Thyroid gland (tissue), 4 donors: ENCODE measurements around the gene DCXR. TPM values are rescaled to one million over a fixed set of nuclear protein-coding genes. Genes with fewer than 3 reads are reported as not detected.
A peak's percentile ranks its signal among the peaks of the same experiment; 100 is the strongest.

Source experiments
- DNase-seq, 2 donors: peaks; one replicate each; pipeline ENCODE4 v3.0.0-alpha.2; 2019
- H3K27ac ChIP-seq, 3 donors: fragments of 200-600 bp; sonication (generic); 1 replicate in 2 of 3; 2 replicates in 1 of 3; pipeline ENCODE4 v1.5.1; 2016 to 2019; ENCODE audit warnings: mild to moderate bottlenecking in 1 of 3, moderate library complexity in 1 of 3
- H3K27me3 ChIP-seq: fragments of 200-600 bp; sonication (generic); one replicate; pipeline ENCODE4 v1.5.1; 2019
- H3K36me3 ChIP-seq, 2 donors: fragments of 200-600 bp; sonication (generic); one replicate each; pipeline ENCODE4 v1.5.1; 2016 to 2019
- H3K4me1 ChIP-seq, 2 donors: fragments of 200-600 bp; sonication (generic); one replicate each; pipeline ENCODE4 v1.5.1; 2017 to 2019
- H3K4me3 ChIP-seq, 3 donors: fragments of 200-600 bp; sonication (generic); replicated peaks in 1 of 3; 1 replicate in 2 of 3; 2 replicates in 1 of 3; pipeline ENCODE4 v1.5.1; 2016; ENCODE audit warnings: mild to moderate bottlenecking in 1 of 3
- H3K9me3 ChIP-seq: fragments of 200-600 bp; sonication (generic); one replicate; pipeline ENCODE4 v1.5.1; 2017
- CTCF ChIP-seq, 6 experiments: fragments of 200-600 bp in 3 of 6; fragments of 450-650 bp in 3 of 6; sonication (generic) in 3 of 6; IDR thresholded peaks; one replicate each; pipeline ENCODE4 v1.5.1; 2016 to 2019; ENCODE audit warnings: antibody characterized with exemption in 6 of 6, mild to moderate bottlenecking in 2 of 6, inconsistent platforms in 1 of 6, moderate library complexity in 1 of 6
- POLR2A ChIP-seq, 2 donors: fragments of 450-650 bp; IDR thresholded peaks; one replicate each; pipeline ENCODE4 v1.6.1; 2017; ENCODE audit warnings: antibody characterized with exemption in 2 of 2, mild to moderate bottlenecking in 2 of 2, moderate library complexity in 1 of 2
- WGBS, 2 donors: methylation state at CpG; one replicate each; pipeline ENCODE4 v1.1.5; 2017; 5-methylcytosine and 5-hydroxymethylcytosine counted together
- intact Hi-C: fragments of 100-400 bp; cut with DNase I; formaldehyde crosslinking; loops from one replicate; pipeline ENCODE4 v1.15.1; 2023
- total RNA-seq, 4 donors: library from RNA; depleted of rRNA; stranded (reverse); fragments of >200 nt; gene quantifications; one replicate each; pipeline ENCODE4 v1.2.3, GENCODE V29; 2016

DCXR gene
- total RNA-seq, 4 donors from 2014 or later, result 88.6 to 161 (median 114) TPM

DNA sequence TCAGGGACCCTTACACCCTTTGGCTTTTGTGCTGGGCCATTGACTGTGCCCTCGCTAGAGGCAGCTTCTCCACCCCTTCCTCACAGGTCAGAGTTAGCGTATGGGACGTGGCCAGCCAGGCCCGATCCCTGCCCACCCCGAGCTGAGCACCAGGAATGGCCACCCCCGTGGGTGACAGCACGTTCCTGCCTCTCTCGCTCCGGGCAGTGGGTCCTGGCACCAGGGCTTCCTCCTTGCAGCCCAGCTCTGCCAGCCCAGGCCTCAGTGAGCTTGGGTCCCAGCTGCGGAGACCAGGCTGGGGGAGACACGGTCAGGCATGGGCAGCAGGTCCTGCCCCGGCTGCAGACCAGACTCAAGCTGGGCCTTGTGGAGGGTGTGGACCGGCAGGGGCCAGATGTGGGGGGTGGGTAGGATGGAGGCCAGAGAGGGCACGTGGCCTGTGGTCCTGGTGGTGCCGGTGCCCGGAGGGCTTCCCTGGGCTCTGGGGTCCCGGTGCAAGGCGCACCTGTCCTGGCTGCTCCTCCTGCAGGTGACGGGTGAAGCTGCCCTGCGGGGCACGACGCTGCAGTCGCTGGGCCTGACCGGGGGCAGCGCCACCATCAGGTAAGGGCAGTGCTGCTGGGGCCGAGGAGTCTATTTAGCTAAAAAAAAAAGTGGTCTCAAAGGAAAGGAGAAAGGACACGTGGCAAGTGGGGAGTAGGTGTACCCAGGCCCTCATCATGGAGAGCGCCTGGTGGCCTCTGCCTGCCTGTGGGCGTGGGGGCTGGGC is 41.9 kb downstream of the DCXR start:
- Histone ChIP-seq H3K4me3 (no peak overlapping the region), H3K27me3 (no peaks in the 10 kb centered on the region), H3K4me1 (peaks cover 46 to 72% of the 10 kb centered on the region in 2 donors), H3K9me3 (no peaks in the 10 kb centered on the region), H3K27ac (peak overlapping the region in 2 of 3 donors; percentile 15 to 58), H3K36me3 (no peaks in the 10 kb centered on the region)
- 94 to 95% methylated on average over 21 to 29 of the region's 29 CpGs for WGBS, 2 donors
- DNase-seq, result no peak
- intact Hi-C loops, result no loop called here
- no peak for TF ChIP-seq CTCF (IDR thresholded peaks at IDR 0.05)
- no peak for TF ChIP-seq POLR2A (IDR thresholded peaks at IDR 0.05)

DNA sequence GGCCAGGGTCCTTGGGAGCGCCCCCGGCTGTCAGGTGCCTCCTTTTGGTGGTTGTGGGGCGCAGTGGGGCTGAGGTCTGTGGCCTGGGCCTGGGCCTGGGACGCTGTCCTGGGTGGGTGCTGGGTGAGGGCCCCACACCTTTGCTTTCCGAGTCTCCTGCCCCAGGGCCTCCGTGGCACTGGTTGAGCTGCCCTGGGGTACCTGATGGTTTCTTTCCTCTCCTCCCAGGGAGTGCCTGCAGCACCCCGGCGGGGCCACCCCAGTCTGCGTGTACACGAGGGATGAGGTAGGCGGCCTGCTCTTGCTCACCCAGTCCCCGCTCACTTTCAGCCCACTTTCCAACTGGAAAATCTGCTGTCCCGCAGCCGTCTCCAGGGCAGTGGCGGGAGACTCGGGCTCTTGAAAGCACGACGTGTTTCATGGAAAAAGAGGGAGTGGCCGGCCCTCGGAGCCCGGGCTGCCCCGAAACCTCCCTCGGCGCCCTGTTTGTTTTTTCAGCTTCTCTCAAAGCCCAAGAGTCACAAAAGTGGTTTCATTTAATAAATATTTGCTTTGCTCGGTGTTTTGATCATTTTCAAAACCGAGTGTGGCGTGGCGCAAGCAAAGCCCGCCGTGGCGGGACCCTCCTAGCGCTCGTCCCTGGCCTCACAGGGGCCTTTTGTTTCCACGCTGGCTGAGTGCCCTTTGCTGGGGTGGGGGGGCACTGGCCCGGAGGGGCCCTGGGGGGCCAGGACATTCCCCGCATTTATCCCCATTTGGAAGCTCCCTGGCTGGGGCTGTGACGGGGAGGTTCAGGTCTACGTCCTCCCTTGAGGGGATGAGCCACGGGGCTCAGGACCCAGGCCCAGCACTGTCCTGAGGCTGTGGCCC is 42.7 kb downstream of the DCXR start:
- H3K27me3 ChIP-seq, result no peaks in the 10 kb centered on the region
- no peak overlapping the region for H3K4me3 ChIP-seq
- TF ChIP-seq CTCF (IDR thresholded peaks at IDR 0.05), result no peak
- no peak for TF ChIP-seq POLR2A (IDR thresholded peaks at IDR 0.05)
- H3K36me3 ChIP-seq, result no peaks in the 10 kb centered on the region
- H3K4me1 ChIP-seq, result peaks cover 46 to 70% of the 10 kb centered on the region in 2 donors
- DNase-seq, result peak; percentile 80 to 82
- intact Hi-C loops, result no loop called here
- WGBS, 2 donors, result 35 to 57% methylated on average over 23 to 35 of the region's 39 CpGs
- H3K9me3 ChIP-seq, result no peaks in the 10 kb centered on the region
- H3K27ac ChIP-seq, result peak overlapping the region in 2 of 3 donors; percentile 15 to 58

DNA sequence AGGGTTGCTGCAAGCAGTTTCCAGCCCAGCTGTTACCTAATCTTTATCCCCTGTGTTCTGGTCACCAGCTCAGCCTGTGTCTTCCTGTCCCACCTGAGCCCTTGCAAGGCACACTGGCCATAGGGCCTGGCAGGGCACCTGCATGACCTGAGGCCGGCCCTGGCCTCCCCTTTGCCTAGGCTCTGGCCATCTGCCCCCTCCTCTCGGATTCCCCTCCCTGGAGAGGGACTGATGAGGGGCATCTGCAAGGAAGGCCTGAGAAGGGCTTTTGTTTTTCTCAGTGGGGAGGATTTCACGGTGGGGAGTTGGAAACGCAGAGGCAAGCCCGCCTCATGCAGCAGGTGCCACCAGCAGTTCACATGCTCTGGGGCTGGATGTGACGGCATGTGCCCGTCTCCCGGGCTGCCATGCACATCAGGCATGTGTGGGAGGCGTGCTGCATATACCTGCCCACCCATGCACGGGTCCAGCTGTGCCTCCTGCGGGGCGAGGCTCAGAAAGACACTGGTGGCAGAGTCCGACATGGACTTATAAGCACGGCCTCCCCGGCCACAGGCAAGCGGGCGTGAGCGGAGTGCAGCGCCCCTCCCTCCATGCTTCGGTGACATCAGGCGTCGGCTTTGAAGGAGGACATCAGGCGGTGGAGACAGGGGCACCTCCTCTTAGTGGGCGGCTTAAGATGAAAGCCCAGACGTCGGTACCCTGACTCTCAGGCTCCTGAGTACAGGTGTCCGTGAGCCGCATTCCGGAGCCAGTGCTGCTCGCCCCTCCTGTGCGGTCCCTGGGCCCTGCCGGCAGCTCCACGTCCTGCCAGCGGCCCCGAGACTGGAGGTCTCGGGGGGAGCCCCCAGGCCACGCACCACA is 43.5 kb downstream of the DCXR start:
- WGBS, 2 donors, result 97% methylated on average over 16 to 25 of the region's 37 CpGs
- no peaks in the 10 kb centered on the region for H3K27me3 ChIP-seq
- TF ChIP-seq CTCF (IDR thresholded peaks at IDR 0.05), result no peak
- no peak for TF ChIP-seq POLR2A (IDR thresholded peaks at IDR 0.05)
- no peak for DNase-seq
- H3K4me3 ChIP-seq, result no peak overlapping the region
- intact Hi-C loops, result no loop called here
- H3K27ac ChIP-seq, result peak overlapping the region in 1 of 3 donors; percentile 7
- H3K36me3 ChIP-seq, result no peaks in the 10 kb centered on the region
- H3K9me3 ChIP-seq, result no peaks in the 10 kb centered on the region
- H3K4me1 ChIP-seq, result peaks cover 39 to 62% of the 10 kb centered on the region in 2 donors

GRCh38 chr17:81992306-81993102 is 45.0 kb downstream of the DCXR start:
- no peak for TF ChIP-seq POLR2A (IDR thresholded peaks at IDR 0.05)
- no peak for TF ChIP-seq CTCF (IDR thresholded peaks at IDR 0.05)
- peaks cover 36 to 48% of the 10 kb centered on the region in 2 donors for H3K4me1 ChIP-seq
- H3K36me3 ChIP-seq, result peaks cover 0 to under 1% of the 10 kb centered on the region in 2 donors
- H3K27me3 ChIP-seq, result no peaks in the 10 kb centered on the region
- intact Hi-C loops, result no loop called here
- H3K27ac ChIP-seq, result peak overlapping the region in 1 of 3 donors; percentile 12
- H3K4me3 ChIP-seq, result no peak overlapping the region
- H3K9me3 ChIP-seq, result no peaks in the 10 kb centered on the region
- WGBS, 2 donors, result 70 to 73% methylated on average over 21 to 24 of the region's 31 CpGs
- no peak for DNase-seq
